DND-41 (cell line): ENCODE measurements around the gene PGGT1B.

Source experiments
- ATAC-seq: fragments of 200-7000 bp; cut with Tn5 transposase; 3 replicates; pipeline ENCODE4 v1.9.1; 2021; ENCODE audit warnings: low read depth; ENCODE audit not compliant: insufficient read depth
- DNase-seq: peaks from one replicate; pipeline ENCODE4 v3.0.0-alpha.2; 2020
- H2AFZ ChIP-seq: 2 replicates; pipeline ENCODE4 v1.6.0; 2012; ENCODE audit warnings: low read depth, low read length
- H3K27ac ChIP-seq: 2 replicates; pipeline ENCODE4 v1.5.1; 2012; ENCODE audit warnings: low read length, inconsistent platforms
- H3K27me3 ChIP-seq: fragments of 200-600 bp; sonication (generic); 2 replicates; pipeline ENCODE4 v1.6.0; 2012; ENCODE audit warnings: low read length, mild to moderate bottlenecking, inconsistent platforms; ENCODE audit not compliant: insufficient read depth, poor library complexity
- H3K36me3 ChIP-seq: 2 replicates; pipeline ENCODE4 v1.5.1; 2012; ENCODE audit warnings: low read length, inconsistent platforms; ENCODE audit not compliant: insufficient read depth
- H3K4me1 ChIP-seq: 2 replicates; pipeline ENCODE4 v1.5.1; 2012; ENCODE audit warnings: mild to moderate bottlenecking, low read length; ENCODE audit not compliant: insufficient read depth
- H3K4me2 ChIP-seq: 2 replicates; pipeline ENCODE4 v1.6.0; 2012; ENCODE audit warnings: mild to moderate bottlenecking, moderate library complexity, low read length, inconsistent platforms; ENCODE audit not compliant: insufficient read depth
- H3K4me3 ChIP-seq, 2 experiments: fragments of 200-600 bp in 1 of 2; shearing (Covaris generic) in 1 of 2; 2 replicates each; pipeline ENCODE4 v1.5.1; 2012 to 2016; ENCODE audit warnings: inconsistent platforms in 2 of 2, low read length in 2 of 2, mild to moderate bottlenecking in 2 of 2, low read depth in 1 of 2, moderate library complexity in 1 of 2
- H3K79me2 ChIP-seq: 2 replicates; pipeline ENCODE4 v1.6.0; 2012; ENCODE audit warnings: low read length, inconsistent platforms; ENCODE audit not compliant: insufficient read depth
- H3K9ac ChIP-seq: 2 replicates; pipeline ENCODE4 v1.6.0; 2012; ENCODE audit warnings: low read depth, mild to moderate bottlenecking, inconsistent platforms, low read length, moderate library complexity
- H3K9me3 ChIP-seq: 2 replicates; pipeline ENCODE4 v1.5.1; 2012; ENCODE audit warnings: low read length, moderate library complexity, mild to moderate bottlenecking, inconsistent platforms; ENCODE audit not compliant: insufficient read depth, severe bottlenecking
- H4K20me1 ChIP-seq: 2 replicates; pipeline ENCODE4 v1.6.0; 2012; ENCODE audit warnings: low read length; ENCODE audit not compliant: insufficient read depth
- EZH2 ChIP-seq: IDR thresholded peaks from 3 replicates; pipeline ENCODE4 v1.6.1; 2012; ENCODE audit warnings: borderline replicate concordance, low read depth, mild to moderate bottlenecking, moderate library complexity, low read length, inconsistent platforms; ENCODE audit not compliant: severe bottlenecking
- TF ChIP-seq, protein P1 (sequence below): IDR thresholded peaks from 2 replicates; pipeline ENCODE4 v1.5.1; 2012; ENCODE audit warnings: borderline replicate concordance, low read length, moderate library complexity, mild to moderate bottlenecking; ENCODE audit not compliant: poor library complexity, severe bottlenecking; ENCODE audit errors: extremely low read depth

The PGGT1B gene

DNA sequence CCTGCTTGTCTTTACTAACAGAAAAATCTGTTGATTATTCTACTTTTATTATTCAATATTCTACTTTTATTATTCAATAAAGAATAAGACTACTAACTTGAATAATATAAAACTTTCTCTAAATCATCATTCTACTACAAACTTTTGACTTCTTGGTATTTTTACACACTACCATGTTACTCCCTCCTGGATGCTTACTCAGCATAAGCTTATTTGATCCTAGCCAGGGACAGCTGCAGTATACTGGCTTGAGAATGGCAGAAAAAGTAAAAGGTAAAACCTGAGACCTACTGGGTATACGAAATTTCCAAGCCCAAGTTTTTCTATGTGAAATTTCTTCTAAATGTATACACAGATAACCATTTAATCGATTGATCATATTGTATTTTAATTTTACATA is 26.1 kb downstream of the PGGT1B start:
- Histone ChIP-seq H3K9me3 (no peaks in the 10 kb centered on the region), H2AFZ (no peak overlapping the region), H3K27ac (no peak overlapping the region), H3K79me2 (no peaks in the 10 kb centered on the region; the same call in 1 of the 2 replicates), H3K36me3 (peaks cover 36% of the 10 kb centered on the region; the same call in 1 of the 2 replicates), H3K27me3 (no peaks in the 10 kb centered on the region), H3K4me1 (no peaks in the 10 kb centered on the region), H4K20me1 (no peaks in the 10 kb centered on the region), H3K4me2 (no peak overlapping the region), H3K9ac (no peak overlapping the region), H3K4me3 (no peak overlapping the region)
- TF ChIP-seq, protein P1, sequence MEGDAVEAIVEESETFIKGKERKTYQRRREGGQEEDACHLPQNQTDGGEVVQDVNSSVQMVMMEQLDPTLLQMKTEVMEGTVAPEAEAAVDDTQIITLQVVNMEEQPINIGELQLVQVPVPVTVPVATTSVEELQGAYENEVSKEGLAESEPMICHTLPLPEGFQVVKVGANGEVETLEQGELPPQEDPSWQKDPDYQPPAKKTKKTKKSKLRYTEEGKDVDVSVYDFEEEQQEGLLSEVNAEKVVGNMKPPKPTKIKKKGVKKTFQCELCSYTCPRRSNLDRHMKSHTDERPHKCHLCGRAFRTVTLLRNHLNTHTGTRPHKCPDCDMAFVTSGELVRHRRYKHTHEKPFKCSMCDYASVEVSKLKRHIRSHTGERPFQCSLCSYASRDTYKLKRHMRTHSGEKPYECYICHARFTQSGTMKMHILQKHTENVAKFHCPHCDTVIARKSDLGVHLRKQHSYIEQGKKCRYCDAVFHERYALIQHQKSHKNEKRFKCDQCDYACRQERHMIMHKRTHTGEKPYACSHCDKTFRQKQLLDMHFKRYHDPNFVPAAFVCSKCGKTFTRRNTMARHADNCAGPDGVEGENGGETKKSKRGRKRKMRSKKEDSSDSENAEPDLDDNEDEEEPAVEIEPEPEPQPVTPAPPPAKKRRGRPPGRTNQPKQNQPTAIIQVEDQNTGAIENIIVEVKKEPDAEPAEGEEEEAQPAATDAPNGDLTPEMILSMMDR = no peak
- TF ChIP-seq EZH2 = no peak
- ATAC-seq (no peak), DNase-seq (no peak)

DNA sequence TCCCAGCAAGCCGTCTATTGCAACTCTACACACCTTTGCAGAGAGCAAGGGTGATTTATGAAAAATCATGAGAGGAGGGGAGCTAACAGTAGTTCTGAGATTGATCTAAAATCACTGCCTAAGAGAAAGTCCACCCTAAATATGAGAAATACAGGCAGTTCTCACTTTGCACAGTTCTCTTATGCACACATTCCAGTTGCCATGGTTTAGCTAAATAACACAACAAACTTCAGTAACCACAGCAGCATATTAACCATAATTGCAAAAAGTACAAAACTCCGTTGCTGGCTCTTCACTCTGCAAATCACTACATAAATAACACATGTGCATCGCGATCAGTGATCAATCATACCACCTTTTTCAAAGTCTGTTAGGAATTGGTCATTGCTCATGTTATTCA is 31.1 kb downstream of the PGGT1B start:
- no peak for ATAC-seq
- Histone ChIP-seq H3K27me3 (no peaks in the 10 kb centered on the region), H3K27ac (no peak overlapping the region), H3K4me2 (no peak overlapping the region), H3K4me1 (no peaks in the 10 kb centered on the region), H3K9me3 (no peaks in the 10 kb centered on the region), H3K79me2 (no peaks in the 10 kb centered on the region; the same call in 1 of the 2 replicates), H3K36me3 (peaks cover 58% of the 10 kb centered on the region; the same call in 1 of the 2 replicates), H3K4me3 (no peak overlapping the region), H4K20me1 (no peaks in the 10 kb centered on the region), H3K9ac (no peak overlapping the region), H2AFZ (no peak overlapping the region)
- TF ChIP-seq EZH2 = no peak
- TF ChIP-seq, protein P1 = no peak
- no peak for DNase-seq

DNA sequence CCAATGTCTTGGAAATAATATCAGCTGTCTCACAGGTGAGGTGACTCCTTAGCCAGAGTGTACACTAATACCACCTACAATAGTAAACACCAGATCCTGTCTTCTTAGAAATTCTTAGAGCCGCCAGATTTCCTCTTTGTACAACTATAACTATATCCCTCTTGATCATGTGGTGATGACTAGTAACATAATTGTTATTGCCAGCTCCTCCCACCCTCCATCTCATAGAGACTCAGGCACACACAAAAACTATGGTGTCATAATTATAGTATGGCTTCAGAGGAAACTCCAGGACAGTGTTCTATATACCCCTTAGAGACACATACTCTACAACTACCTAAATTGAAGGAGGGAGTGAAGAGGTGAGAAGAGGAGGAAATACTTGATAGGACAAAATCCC is 33.1 kb downstream of the PGGT1B start:
- no peaks in the 10 kb centered on the region for H3K27me3 ChIP-seq
- H3K9me3 ChIP-seq = no peaks in the 10 kb centered on the region
- no peaks in the 10 kb centered on the region; the same call in 1 of the 2 replicates for H3K79me2 ChIP-seq
- no peak overlapping the region for H3K9ac ChIP-seq
- no peaks in the 10 kb centered on the region for H3K4me1 ChIP-seq
- no peak for ATAC-seq
- no peak overlapping the region for H3K4me3 ChIP-seq
- peaks cover 55% of the 10 kb centered on the region; the same call in 1 of the 2 replicates for H3K36me3 ChIP-seq
- no peak overlapping the region for H2AFZ ChIP-seq
- TF ChIP-seq, protein P1 = no peak
- TF ChIP-seq EZH2 = no peak
- no peak overlapping the region for H3K27ac ChIP-seq
- H4K20me1 ChIP-seq = no peaks in the 10 kb centered on the region
- no peak overlapping the region for H3K4me2 ChIP-seq
- DNase-seq = no peak

DNA sequence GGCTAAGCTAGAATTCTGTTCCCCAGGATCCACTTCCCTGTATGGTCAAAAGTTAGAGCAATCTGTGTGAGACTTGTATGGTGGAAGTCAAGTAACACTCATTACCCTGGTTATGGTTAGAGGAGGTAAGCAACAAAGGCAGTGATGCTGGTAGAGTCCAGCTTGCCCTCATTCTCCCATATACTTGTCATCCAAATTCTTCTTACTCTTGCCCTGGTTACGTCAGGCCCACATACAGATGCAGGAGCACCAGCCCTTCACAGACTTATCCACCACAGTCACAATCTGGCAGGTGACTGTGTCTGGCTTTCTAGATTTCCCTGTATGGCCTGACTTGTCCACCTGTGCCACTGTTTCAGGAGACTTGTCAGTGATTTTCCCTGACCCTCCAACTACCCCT is 35.4 kb downstream of the PGGT1B start:
- Histone ChIP-seq H3K27me3 (no peaks in the 10 kb centered on the region), H3K9me3 (no peaks in the 10 kb centered on the region), H3K79me2 (no peaks in the 10 kb centered on the region; the same call in 1 of the 2 replicates), H3K36me3 (peaks cover 67% of the 10 kb centered on the region), H3K4me2 (no peak overlapping the region), H3K9ac (no peak overlapping the region), H2AFZ (no peak overlapping the region), H4K20me1 (no peaks in the 10 kb centered on the region), H3K27ac (no peak overlapping the region), H3K4me1 (no peaks in the 10 kb centered on the region), H3K4me3 (no peak overlapping the region)
- ATAC-seq (no peak), DNase-seq (no peak)
- TF ChIP-seq EZH2 = no peak
- TF ChIP-seq, protein P1 = no peak
